HEK293T (cell line): ENCODE results near the gene TCP11.

ENCODE experiments used
- BHLHE40 ChIP-seq: fragments of 450-650 bp; IDR thresholded peaks from 2 replicates; pipeline ENCODE4 v1.6.1; 2016; ENCODE audit warnings: mild to moderate bottlenecking, moderate library complexity, borderline replicate concordance
- FOXM1 ChIP-seq: fragments of 450-650 bp; IDR thresholded peaks from 2 replicates; pipeline ENCODE4 v1.6.1; 2017; ENCODE audit warnings: mild to moderate bottlenecking, borderline replicate concordance
- HDGF ChIP-seq: fragments of 450-650 bp; IDR thresholded peaks from 2 replicates; pipeline ENCODE4 v1.6.1; 2017; ENCODE audit warnings: antibody characterized with exemption, borderline replicate concordance
- L3MBTL2 ChIP-seq: fragments of 450-650 bp; conservative IDR thresholded peaks from 2 replicates; pipeline ENCODE4 v1.6.1; 2016; ENCODE audit warnings: mild to moderate bottlenecking
- PKNOX1 ChIP-seq: fragments of 450-650 bp; IDR thresholded peaks from 2 replicates; pipeline ENCODE4 v1.6.1; 2016
- SP1 ChIP-seq: fragments of 450-650 bp; IDR thresholded peaks from 2 replicates; pipeline ENCODE4 v1.6.1; 2017
- SUZ12 ChIP-seq: fragments of 450-650 bp; IDR thresholded peaks from 2 replicates; pipeline ENCODE4 v1.6.1; 2016; ENCODE audit warnings: mild to moderate bottlenecking

DNA sequence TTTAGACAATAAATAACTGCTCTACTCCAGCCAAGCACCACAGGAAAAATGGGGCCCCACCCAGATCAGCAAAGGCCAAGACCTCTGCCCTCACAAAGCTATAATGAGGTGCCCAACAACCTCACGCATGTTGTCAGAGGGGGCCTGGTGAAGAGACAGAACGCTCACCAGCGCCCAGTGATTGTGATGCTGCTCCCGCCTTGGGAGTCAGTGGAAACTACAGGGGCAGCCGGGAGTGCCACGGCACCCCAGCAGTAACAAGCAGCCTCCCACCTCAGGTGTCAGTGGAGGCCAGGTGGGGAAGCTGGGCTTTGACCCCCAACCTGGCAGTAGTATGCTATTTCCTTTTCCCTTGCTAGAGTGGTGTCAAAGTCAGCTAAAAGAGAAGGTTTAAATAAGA is 47.4 kb downstream of the TCP11 start:
- TF ChIP-seq FOXM1 (no peak), BHLHE40 (no peak), PKNOX1 (no peak), SP1 (no peak), L3MBTL2 (no peak), SUZ12 (no peak), HDGF (no peak)
